Stimulated activated CD4-positive, alpha-beta T cell treated with anti-CD3 and anti-CD28 coated beads, Interleukin-1b, Interleukin-23, amount 100 ng/mL, for 4 hours (primary cell): Measurements from ENCODE around the gene FRY.

Experiments used
- DNase-seq, 2 donors: peaks; one replicate each; pipeline ENCODE4 v3.0.0-alpha.2; 2020; ENCODE audit warnings: low read depth in 2 of 2

The FRY gene

DNA sequence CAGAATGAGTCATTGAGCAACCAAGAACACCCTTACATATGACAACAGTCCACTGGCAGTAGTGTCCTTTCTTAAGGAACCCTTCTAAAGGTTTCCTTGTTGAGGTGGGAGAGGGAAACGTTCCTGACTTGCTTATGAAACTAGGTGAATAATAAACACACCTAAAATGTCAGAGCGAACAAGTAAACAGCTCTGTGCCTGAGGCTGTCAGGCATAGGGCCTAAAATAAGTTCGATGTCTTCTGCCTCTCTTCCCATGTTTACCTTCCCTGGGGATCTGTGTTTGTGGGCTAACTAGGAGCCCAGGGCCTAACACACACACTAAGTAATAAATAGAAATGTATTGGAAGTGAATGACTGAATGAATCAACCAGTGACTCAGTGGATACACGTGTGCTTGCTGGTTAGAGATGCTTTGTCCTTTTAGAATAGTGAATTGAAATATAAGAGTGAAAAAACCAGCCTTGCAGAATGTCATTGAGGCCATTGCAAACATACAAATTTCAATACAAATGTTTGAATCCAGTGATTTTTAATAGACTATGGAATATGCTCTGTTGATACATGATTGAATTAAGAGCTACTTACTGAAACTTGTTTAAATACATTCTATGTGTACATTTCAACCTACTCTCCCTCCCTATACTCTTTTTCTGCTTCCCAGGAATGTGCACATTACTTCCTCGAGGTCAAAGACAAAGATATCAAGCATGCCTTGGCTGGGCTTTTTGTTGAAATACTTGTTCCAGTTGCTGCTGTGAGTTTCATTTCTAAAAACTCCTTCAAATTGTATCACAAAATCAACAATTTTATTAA, 102.9 kb downstream of the FRY start:
- DNase-seq: no peak

DNA sequence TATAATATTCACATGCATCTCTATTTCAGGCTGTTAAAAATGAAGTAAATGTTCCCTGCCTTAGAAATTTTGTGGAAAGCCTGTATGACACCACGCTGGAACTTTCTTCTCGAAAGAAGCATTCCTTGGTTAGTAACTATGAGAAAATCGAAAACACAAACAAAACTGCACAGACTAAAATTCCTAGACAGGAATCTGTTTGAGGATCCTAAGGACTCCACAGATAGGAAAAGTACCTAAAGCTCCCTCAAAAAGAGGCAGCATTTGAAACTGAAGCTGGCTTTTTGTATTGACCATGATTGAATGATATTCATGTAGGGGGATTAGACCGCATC, 103.4 kb downstream of the FRY start:
- DNase-seq: no peak

DNA sequence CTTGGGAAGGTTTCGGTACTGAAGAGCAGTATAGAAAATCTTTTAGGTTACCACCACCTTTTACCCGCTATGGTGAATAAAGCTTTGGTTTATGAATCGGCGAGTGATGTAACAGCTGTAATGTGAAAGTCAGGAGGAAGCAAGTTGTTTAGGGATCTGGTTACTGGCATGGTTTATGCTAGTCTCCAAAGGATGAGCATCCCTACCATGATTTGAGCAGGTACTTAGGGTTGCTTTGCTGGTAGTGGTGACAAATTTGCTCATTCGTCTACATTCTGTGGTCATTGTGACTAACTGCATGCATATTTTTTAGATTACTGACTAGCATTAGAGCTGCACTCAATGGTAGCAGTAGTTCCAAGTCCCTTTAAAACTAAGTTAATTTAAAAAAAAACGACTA, 104.1 kb downstream of the FRY start:
- DNase-seq: no peak

DNA sequence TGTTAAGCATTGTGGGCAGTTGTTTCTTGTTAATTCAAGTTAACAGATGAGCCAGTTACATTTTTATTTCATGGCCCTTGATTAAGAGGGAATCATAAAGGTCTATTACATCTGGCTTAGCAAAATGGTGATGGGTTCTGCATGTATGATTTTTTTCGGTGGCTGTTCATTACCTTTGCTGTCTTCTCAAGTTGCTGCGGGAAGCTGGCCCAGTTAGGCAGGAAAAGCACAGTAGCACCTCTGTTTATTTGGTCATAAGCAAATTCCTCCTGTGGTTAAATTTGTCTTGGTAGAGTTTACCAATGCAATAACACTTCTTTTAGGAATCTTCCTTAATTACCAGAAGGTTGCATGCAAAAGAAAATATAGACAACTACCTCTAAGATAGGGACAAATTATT, 104.5 kb downstream of the FRY start:
- no peak for DNase-seq

DNA sequence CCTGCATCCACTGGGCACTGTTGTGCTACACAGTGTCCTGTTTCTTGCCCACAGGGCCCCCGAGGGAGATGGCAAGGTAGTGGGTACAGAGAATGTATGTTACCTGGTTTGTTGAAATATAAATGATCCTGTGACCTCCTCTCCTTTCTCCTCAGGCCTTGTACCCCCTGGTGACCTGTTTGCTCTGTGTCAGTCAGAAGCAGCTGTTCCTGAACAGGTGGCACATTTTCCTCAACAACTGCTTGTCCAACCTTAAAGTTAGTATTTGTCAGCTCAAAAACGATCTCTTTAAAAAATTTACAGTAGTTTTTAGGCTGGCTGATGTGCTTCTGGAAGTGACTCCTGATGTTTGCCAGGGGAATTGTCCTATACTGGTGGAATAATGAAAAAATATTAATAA, 105.1 kb downstream of the FRY start:
- DNase-seq: no peak

DNA sequence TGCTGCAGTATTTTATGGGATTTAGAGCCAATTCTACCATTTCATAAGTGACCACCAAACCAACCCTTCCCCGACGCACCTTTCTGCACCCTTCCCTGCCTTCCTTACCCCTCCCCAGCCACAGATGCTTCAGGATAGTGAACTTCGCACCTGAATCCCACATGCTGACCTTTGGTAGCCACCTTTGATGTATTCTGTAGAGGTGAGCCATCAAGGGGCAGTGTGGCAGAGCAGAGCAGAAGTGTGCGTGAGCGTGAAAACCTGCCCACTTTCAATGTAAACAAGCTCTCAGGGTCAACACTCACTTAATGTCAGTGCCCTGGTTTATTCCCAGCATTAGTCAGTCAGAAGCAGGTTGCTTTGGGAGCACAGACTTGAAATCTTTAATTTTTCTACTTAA, 107.7 kb downstream of the FRY start:
- DNase-seq: no peak

DNA sequence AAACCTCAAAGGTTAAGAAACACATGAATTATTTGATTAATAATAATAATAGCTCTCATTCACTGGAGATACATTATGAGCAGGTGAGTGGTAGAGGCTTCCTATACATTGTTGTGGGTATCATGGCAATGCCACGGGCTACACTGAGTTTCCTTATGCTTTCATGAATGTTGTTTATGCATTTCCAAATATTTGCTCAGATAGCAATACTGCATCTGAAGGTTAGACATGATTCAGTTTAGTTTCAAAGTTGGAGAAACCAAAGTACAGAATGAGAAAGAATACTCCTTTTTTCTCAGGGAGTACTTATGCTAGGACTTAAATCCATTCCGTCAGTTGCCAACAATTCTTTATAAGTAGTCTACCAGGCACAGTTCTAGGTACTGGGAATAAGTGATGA, 108.5 kb downstream of the FRY start:
- no peak for DNase-seq

DNA sequence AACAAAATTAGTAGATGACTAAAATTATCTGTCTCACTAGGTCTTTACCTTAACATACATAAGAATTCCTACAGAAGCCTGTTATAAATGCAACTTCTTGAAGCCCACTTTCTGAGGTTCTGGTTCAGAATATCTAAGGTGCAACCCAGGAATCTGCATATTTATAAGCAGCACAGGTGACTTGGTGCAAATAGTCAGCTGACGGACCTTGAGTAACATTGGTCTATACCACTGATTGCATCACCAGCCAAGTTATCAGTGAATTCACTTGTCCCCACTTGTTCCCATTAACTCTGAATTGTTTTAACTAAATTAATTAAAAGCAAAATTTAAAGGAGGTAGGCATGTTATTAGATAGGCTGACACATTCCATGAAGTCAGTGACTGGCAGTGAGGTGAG, 109.9 kb downstream of the FRY start:
- DNase-seq: no peak

DNA sequence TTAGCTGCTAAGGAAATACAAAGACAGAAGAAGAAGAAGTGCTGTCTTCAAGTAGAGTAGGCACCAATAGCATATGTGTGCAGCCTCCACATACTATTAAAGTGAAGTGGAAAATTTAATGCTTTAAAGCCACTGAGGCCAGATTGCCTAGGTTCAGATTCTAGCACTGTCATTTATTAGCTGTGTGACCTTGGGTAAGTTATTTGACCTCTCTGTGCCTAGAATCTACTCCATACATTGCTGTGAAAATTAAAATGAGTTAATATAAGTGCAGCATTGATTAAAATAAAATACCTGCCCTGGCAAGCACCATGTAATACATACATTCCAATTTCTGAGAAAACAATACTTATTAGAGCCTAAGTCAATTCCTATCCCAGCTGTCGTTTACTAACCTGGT, 110.5 kb downstream of the FRY start:
- DNase-seq: no peak

DNA sequence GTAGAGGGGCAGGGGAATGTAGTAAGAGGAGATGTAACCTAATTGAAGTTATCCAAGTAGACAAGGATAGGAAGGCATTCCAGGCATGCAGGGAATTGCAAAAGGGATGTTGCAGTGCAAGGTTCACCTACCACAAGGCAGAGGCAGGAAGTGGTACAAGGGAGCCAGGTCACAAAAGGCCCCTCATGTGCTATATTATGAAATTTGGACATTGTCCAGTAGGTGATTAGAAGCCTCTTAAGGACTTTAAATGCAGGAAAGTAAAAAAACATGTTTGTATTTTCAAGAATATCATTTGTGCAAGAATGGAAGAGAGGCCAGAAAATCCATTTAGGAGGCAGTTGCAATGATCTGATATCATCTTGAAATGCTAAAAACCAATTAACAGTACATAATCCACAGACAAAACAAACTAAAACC, 111.4 kb downstream of the FRY start:
- DNase-seq: no peak

DNA sequence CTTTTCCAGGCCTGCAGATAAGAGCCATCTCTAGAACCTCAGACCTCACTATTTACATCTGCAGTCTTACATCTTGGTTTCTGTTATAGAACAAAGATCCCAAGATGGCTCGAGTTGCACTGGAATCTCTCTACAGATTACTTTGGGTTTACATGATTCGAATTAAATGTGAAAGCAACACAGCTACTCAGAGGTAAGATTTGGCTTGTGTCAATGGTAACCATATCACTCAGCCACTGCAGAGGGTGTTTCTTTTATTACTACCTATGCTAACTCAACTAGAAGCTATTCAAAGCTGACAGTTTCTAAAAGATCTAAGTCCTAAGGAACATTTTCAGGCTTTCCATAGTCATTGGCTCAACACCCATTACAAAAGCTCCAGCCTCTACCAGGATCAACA, 115.6 kb downstream of the FRY start:
- no peak for DNase-seq

DNA sequence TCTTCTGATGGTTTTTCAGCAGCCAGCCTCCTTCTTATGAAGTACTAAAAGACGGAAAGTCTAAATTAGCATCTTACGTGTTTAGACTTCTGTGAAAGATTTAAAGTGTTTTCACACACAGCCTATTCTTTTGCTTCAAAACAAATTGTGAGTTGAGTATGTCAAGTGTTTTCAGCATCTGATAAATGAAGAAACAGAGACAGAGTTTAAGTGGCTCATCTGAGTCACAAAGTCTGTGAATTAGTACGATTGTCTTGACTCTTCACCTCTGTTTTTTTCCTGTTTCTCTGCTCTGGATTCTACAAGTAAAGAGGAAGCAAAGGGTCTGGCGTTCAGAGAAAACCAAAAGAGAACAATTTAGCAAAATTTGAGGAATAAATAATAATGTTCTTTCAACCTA, 116.4 kb downstream of the FRY start:
- DNase-seq: no peak

DNA sequence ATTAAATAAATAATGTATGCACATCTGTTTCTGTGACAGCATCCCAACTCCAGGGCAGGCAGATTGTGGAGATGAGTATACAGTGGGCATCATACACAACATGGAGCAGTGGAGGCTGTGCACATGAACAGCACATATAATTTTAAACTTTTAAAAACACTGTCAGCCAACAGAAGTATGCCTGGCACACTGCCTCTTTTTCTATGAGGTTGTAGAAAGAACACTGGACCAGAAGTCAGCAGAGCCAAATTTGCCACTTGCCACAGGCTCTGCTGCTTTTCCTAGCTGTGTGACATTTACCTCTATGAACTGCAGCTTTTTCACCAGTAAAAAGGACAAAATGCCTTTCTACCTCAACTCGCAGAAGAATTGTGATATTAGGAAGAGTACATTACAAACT, 118.7 kb downstream of the FRY start:
- no peak for DNase-seq

DNA sequence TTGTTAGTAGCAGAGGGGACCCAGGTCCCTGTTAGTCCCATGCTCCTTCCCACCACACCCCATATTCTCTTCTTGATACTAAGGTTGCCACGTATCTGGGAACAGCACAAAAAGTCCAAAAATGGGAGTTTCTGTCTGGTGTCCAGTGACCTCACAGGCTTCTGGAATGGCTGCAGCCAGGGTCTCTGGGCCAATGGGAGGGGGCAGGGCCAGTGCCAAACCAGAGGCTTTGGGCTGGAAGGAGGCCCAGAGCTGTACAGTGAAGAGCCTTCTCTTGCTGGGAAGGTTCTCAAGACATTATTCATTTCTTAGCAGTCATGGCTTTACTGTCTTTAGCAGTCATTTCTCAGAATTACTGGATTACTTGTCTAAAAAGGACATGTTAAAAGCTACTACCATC, 119.2 kb downstream of the FRY start:
- no peak for DNase-seq

DNA sequence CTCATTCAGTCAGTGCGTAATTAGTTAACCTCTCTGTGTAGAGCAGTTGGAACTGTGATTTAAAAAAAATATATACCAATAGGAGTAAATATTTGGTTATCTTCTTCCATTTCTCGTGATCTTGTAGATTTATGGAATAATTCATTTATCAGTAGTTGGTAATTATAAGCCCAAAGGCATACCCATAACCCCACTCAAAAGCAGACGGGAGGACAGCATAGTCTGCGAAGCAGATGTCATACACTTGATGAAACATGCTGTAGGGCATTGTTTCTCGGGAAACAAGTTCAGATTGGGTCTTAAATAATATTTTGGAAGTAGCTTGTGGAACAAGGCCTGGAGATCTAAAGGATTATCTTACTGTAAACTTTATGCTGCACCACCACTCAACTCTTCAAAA, 119.7 kb downstream of the FRY start:
- no peak for DNase-seq

DNA sequence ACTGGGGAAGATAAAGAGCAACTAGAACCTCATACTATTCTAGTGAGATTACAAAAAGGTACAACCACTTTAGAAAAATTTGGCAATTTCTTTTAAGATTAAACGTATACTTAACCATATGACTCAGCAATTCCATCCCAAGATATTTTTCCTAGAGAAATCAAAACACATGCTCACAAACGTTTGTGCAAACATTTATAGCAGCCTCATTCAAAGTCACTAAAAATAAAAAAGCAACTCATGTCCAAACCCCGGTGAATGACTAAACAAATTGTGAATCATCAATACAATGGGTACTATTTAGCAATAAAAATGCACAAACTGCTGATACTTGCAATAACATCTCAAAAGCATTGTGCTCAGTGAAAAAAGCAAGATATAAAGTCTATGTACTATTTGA, 121.5 kb downstream of the FRY start:
- DNase-seq: no peak

DNA sequence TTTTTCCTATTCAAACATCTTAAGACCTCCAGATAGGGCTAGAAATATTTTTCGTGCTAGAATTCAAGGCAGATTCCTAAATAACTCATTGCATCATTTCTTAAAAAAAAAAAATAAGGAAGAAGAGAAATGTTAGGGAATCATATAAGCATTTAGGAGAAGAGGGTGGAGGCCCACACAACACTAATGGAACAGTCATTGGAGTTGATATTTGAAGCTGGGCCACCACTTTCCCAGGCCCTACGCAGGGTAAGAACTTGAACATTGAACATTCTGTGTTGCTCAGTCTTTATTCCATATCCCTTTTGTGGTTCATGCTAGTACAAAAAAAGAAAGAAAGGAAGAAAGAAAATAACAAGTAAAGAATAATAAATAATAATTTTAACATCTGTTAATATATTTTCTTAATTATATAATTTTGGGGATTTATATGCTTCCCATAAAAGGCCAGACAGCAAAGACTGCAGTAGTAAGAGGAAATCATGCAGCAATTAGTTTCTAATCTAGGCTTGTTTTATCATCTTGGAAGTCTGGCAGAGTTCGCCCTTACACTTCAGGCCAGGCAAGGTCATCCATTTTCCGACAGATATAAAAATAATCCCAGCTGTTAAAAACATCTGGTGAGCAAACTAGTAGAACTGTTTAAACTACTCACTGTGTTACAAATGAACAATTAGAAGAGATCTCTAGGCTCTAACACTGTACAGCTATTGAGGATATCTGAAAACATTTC, 127.7 kb downstream of the FRY start:
- DNase-seq: no peak

DNA sequence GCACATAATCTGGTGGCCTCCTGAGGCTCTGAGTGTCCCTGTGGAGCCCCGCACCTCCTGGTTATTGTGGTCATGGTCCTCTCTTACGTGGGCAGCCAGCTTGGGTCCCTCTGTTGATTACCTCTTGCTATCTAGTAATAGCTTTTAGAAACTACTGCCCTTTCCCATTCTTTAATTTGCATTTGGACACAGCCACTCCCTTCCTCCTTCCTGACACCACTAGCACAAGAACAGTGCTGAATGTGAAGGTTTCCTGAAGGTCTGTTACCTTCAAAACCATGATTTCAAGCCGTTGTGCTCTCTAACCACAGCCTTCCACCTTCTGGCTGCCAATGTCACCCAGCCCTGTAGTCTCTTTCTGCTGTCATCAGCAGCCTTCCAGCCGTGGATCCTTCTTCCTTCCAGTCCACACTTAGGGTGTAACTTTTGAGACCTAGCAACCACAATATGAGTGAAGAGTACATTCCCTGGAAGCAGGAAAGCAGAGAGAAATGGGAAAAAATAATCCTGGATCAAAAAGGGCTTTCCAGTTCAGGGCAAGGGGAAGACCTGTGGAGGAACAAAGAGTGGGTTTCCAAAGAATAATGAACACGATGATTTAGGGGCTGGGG, 130.9 kb downstream of the FRY start:
- no peak for DNase-seq

DNA sequence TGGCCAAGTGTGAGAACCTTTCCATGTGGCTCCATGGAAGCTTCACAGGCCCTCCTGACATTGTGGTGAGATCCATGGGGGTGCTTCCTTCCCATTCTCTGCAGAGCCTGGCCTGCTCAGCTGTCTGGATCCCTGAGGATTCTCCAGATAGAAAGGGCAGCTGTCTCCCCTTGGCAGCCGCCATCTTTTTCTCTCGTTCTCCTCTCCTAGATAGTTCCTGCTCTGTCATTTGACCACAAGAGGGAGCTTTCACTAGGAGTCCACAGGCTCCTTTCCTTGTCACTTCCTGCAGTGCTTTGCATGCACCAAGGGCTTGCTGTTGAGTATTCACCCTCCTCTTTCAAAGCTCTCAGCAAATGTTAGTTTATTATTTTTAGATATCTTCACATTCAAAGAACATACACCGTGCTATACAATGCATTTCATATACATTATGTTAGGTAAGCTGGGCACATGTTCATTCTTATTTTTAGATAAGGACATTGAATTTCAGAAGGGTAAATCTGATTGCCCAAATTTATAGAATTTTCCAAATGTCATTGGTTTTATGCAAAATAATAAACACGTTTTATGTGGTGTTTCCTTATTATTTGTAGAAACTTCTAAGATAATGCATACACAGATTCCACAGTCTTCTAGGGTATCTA, 133.2 kb downstream of the FRY start:
- DNase-seq: no peak

DNA sequence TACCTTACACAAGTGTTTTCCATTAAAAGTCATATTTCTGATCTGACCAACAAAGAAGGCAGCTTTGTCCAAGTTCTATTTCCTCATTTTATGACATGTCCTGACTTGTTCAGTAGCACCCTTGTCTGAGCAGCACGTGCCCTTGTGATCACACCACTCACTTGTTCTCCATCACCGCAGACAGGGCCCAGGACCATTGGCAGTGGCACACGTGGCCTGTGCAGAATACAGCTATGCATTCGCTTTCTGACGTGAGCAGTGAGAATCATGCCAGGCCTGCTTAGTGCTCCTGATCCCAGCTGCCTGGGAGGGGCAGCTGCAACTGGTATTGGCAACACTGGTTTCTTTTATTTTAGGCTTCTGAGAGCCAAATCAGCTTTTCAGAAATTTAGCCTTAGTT, 134.2 kb downstream of the FRY start:
- DNase-seq: no peak

DNA sequence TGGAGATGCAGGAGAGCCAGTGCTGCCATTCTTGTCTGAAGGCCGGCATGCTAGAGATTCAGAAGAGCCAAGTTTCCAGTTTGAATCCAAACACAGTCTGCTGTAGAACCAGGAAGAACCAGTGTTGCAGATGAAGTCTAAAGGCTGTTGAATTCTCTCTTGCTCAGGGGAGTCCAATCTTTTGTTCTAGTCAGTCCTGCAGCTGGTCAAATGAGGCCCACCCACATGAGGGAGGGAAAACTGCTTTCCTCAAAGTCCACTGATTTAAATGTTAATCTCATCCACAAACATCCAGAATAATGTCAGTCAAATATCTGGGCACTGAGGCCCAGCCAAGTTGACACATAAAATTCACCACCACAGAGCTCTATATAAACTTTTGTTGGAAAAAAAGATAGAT, 136.6 kb downstream of the FRY start:
- DNase-seq: no peak

DNA sequence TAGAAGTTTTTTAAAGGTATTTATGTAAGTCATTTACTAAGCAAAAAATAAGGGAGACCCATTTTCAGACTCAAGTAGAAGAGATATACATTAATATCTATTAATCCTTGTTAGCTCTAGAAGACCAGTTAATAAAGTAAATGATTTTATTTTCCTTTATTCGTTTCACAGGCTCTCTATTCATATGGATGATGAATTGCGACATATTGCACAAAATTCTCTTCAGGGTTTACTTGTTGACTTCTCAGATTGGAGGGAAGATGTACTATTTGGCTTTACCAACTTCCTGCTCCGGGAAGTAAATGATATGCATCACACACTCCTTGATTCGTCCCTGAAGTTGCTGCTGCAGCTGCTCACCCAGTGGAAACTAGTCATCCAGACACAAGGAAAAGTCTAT, 139.3 kb downstream of the FRY start:
- no peak for DNase-seq

DNA sequence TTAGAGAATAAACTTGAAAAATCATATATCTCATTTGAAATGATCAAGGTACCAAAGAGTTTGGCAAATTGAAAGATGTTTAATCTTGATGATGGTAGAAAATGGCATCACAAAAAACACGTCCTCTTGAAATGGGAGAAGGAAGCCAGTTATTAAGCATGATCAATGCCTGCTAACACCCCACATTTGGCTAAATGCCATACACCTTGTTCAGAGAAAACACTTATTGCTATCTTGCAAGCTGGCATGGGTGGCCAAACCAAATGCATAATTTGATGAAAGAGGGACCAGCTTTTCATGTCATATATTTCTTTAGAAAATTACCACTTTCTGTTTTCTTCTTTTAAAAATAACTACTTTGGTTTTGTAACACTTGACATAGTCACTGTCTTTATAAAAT, 142.3 kb downstream of the FRY start:
- DNase-seq: no peak
